RWPE1 (cell line): ENCODE data around the gene ERFL.

ENCODE experiments used
- CTCF ChIA-PET: fragments of 350-600 bp; sonication (Branson Sonifier 250); formaldehyde crosslinking; extraction: SDS; loops from one replicate; lab custom pipeline; 2021; lab: Yijun Ruan, JAX
- POLR2A ChIA-PET: fragments of 400-600 bp; formaldehyde crosslinking; extraction: SDS; loops from one replicate; lab custom pipeline; 2020; ENCODE audit warnings: antibody characterized with exemption; ENCODE audit not compliant: low non-redundant PET; lab: Yijun Ruan, JAX
- DNase-seq: peaks from one replicate; pipeline ENCODE4 v3.0.0; 2012; ENCODE audit warnings: low spot score
- H3K27ac ChIP-seq: fragments of 450-650 bp; 2 replicates; pipeline ENCODE4 v1.5.1; 2017
- TF ChIP-seq, protein P1 (sequence below): fragments of 450-650 bp; conservative IDR thresholded peaks from 2 replicates; pipeline ENCODE4 v1.5.1; 2017; ENCODE audit warnings: low read depth, mild to moderate bottlenecking

ERFL gene

DNA sequence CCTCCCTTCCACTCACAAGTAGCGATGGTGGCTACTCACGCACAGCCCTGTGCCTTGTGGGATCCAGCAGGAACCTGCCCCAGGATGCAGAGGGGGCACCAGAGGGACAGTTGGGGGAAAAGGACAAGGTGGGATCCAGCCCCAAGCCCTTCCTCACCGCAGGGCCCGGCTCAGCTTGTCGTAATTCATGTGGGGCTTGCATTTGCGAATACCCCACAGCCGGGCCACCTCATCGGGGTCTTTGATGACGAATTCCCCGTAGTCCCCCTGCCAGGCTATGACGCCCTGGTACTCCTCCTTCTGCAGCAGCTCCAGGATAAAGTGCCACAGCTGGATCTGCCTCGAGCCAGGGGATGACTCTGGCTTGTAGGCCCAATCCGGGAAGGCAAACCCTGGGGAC, 18.5 kb downstream of the ERFL start:
- H3K27ac ChIP-seq = no peak overlapping the region
- ChIA-PET CTCF (interaction anchor here (0.5 to 0.6 kb wide), 2 partner anchors 55 to 112 kb away, joined by 4 to 5 read pairs; no protein-coding TSS in a partner anchor), POLR2A (no interaction called here)
- no peak for DNase-seq
- TF ChIP-seq, protein P1, sequence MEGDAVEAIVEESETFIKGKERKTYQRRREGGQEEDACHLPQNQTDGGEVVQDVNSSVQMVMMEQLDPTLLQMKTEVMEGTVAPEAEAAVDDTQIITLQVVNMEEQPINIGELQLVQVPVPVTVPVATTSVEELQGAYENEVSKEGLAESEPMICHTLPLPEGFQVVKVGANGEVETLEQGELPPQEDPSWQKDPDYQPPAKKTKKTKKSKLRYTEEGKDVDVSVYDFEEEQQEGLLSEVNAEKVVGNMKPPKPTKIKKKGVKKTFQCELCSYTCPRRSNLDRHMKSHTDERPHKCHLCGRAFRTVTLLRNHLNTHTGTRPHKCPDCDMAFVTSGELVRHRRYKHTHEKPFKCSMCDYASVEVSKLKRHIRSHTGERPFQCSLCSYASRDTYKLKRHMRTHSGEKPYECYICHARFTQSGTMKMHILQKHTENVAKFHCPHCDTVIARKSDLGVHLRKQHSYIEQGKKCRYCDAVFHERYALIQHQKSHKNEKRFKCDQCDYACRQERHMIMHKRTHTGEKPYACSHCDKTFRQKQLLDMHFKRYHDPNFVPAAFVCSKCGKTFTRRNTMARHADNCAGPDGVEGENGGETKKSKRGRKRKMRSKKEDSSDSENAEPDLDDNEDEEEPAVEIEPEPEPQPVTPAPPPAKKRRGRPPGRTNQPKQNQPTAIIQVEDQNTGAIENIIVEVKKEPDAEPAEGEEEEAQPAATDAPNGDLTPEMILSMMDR = no peak

DNA sequence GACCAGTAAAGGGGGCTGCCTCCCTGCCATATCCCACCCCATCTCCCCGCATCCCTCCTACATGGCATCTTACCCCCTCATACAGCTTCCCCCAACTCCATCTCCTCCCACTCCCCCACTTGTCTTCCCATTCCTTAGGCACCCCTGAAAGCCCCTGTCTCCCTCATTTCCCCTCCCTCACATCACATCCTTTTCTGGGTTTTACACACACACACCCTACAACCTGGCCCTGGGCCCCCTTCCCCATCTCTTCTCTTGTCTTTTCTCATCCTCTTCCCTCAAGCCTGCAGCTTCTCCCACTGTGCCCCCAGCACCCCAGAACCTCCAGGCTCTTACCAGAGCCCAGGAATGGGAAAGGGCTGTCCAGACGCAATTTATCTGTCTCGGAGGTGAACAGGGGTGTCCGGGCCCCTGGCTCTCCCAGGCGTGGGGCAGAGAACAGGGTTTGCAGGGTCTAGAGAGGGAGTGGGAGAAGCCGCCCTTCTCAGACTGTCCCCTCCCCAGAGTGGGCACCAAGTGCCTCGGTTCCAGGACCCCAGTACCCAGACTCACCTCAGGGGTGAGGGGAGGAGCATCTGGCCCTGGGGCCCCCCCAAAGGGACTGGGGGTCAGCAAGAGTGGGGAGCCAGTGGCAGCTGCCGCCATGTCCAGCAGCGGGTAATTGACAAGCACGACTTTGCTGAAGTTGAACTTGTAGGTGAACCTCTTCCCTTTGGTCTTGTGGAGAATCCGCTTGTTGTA, 19.4 kb downstream of the ERFL start:
- no peak for DNase-seq
- no peak overlapping the region for H3K27ac ChIP-seq
- ChIA-PET POLR2A (no interaction called here), CTCF (interaction anchor here (0.6 kb wide), 2 partner anchors 55 to 173 kb away, joined by 3 to 5 read pairs; no protein-coding TSS in a partner anchor)
- TF ChIP-seq, protein P1 = no peak

DNA sequence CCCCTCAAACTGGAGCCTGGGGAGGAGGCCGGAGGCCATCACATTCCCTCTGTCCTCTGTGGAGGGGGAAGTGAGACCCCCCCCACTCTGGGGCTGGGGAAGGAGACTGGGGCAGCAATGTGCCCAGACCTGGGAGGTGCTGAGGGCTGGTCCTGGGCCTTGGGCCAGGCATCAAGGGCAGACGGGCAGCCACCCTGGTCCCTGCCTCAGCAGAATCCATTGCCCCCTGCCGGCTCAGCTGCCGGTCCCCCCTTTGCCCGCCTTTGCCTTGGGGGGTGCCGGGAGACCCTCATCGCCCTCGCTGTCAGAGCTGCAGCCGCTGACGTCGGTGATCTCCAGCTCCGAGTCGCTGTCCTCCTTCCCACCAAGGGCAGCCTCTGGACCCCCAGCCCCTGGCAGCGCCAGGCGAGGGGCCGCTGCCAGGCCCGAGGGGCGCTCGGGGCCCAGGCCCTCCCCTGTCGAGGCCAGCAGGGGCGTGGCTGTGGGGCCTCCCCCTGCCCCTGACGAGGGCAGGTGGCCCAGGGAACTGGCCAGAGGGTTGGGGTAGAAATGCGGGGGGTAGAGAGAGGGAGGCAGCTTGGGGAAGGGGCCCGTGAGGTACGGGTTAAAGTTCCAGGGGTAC, 20.1 kb downstream of the ERFL start:
- ChIA-PET POLR2A (no interaction called here), CTCF (no interaction called here)
- TF ChIP-seq, protein P1 = no peak
- no peak for DNase-seq
- no peak overlapping the region for H3K27ac ChIP-seq

DNA sequence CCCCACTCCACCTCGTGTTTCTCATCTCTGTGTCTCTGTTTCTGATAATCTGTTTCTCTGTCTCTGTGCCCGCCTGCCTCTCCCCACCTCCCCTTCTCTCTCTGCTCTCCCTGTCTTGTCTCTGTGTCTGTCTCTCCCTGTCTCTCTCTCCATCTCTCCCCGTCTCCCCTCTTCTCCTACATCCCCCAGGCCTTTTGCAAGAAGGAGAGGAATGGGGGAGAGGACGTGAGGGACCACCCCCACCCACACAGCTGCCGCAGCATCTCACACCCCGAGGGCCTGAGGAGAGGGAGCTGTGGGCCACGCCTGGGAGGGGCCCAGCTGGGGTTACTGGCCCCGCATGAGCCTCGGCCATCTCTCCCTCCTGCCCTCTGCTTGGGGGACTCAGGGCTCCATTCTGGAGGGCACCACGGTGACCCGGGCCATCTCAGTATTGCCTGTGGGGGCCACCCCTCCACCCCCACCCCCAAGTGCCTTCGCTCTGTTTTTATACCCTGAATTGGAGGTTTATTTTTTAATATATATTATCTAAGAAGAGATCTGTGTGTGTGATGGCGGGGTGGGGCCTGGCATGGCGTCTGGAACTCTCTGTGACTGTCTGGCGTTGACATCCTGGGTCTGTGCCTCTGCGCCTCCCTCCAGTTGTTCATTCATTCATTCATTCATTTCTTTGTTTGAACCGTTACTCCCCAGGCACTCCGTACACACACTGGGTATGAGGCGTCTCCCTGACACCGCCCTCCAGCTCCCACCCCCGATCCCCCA, 21.2 kb downstream of the ERFL start:
- TF ChIP-seq, protein P1 = no peak
- CTCF ChIA-PET = no interaction called here
- no peak for DNase-seq
- H3K27ac ChIP-seq = peak overlapping the region; percentile 34
- POLR2A ChIA-PET = no interaction called here

DNA sequence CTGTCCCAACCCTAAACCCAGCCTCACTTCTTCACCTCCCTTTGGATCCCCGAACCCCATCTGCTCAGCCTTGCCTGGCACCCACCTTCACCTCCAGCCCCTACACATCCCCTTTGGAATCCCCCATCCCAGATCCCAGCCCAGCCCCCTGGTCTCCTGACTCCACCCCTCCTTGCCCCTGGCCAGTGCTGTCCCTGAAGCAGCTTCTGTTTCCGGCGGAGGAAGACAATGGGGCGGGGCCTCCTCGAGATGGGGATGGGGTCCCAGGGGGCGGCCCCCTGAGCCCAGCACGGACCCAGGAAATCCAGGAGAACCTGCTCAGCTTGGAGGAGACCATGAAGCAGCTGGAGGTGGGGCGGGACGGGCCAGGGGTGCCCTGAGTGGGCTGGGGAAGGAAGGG, 22.0 kb downstream of the ERFL start:
- TF ChIP-seq, protein P1 = no peak
- peak overlapping the region; percentile 34 for H3K27ac ChIP-seq
- DNase-seq = no peak
- POLR2A ChIA-PET = no interaction called here
- CTCF ChIA-PET = no interaction called here
